GM04504 (cell line): Measurements from ENCODE around the gene LRATD1.

Experiments
- DNase-seq: peaks from one replicate; pipeline ENCODE4 v3.0.0-alpha.2; 2012; ENCODE audit warnings: low read depth

LRATD1 gene

GRCh38 chr2:14633461-14634181 lies 1.1 kb downstream of the LRATD1 start:
- DNase-seq: no peak

GRCh38 chr2:14634182-14634488 lies 1.6 kb downstream of the LRATD1 start:
- no peak for DNase-seq

- DNase-seq: peak; percentile 54
Measured at GRCh38 chr2:14634489-14635390, 2.2 kb downstream of the LRATD1 start.

- DNase-seq: peak; percentile 42
Measured at GRCh38 chr2:14635391-14635871, 2.9 kb downstream of the LRATD1 start.

GRCh38 chr2:14638488-14638887 lies 6.0 kb downstream of the LRATD1 start:
- DNase-seq: no peak

- no peak for DNase-seq
Measured at GRCh38 chr2:14641116-14641515, 8.6 kb downstream of the LRATD1 start.

- DNase-seq: no peak
Measured at GRCh38 chr2:14642499-14642898, 10.0 kb downstream of the LRATD1 start.

- no peak for DNase-seq
Measured at GRCh38 chr2:14647714-14648113, 15.2 kb downstream of the LRATD1 start.

- no peak for DNase-seq
Measured at GRCh38 chr2:14650066-14650465, 17.5 kb downstream of the LRATD1 start.

GRCh38 chr2:14654835-14655282 lies 22.3 kb downstream of the LRATD1 start:
- no peak for DNase-seq

GRCh38 chr2:14656146-14656545 lies 23.6 kb downstream of the LRATD1 start:
- no peak for DNase-seq

- no peak for DNase-seq
Measured at GRCh38 chr2:14661163-14661562, 28.6 kb downstream of the LRATD1 start.

GRCh38 chr2:14673351-14673875 lies 40.9 kb downstream of the LRATD1 start:
- DNase-seq: peak; percentile 10

GRCh38 chr2:14675489-14675888 lies 43.0 kb downstream of the LRATD1 start:
- no peak for DNase-seq

GRCh38 chr2:14676371-14676770 lies 43.9 kb downstream of the LRATD1 start:
- no peak for DNase-seq

- no peak for DNase-seq
Measured at GRCh38 chr2:14677039-14677438, 44.5 kb downstream of the LRATD1 start.

- peak; percentile 15 for DNase-seq
Measured at GRCh38 chr2:14678761-14679160, 46.2 kb downstream of the LRATD1 start.

- no peak for DNase-seq
Measured at GRCh38 chr2:14681608-14682007, 49.1 kb downstream of the LRATD1 start.
